HepG2 (cell line): ENCODE data around the gene FXR2. TPM values are rescaled to one million over a fixed set of nuclear protein-coding genes. Genes with fewer than 3 reads are reported as not detected.
A peak's percentile ranks its signal among the peaks of the same experiment; 100 is the strongest.

Experiments
- ARNT2 ChIP-seq: sonication (generic); formaldehyde crosslinking; IDR thresholded peaks from 2 replicates; pipeline ENCODE4 v1.8.0; 2022; ENCODE audit warnings: mild to moderate bottlenecking, low read depth, missing genetic modification reagents, moderate library complexity
- ETV6 ChIP-seq: sonication (generic); formaldehyde crosslinking; conservative IDR thresholded peaks from 2 replicates; pipeline ENCODE4 v1.4.0; 2020; ENCODE audit warnings: missing genetic modification reagents
- GFI1 ChIP-seq: sonication (generic); formaldehyde crosslinking; IDR thresholded peaks from 2 replicates; pipeline ENCODE4 v1.5.0; 2020; ENCODE audit warnings: missing genetic modification reagents, mild to moderate bottlenecking, borderline replicate concordance
- IRF2 ChIP-seq: IDR thresholded peaks from 2 replicates; pipeline ENCODE4 v1.6.1; 2018; ENCODE audit warnings: missing genetic modification reagents, missing compliant biosample characterization
- KMT2A ChIP-seq: sonication (generic); formaldehyde crosslinking; IDR thresholded peaks from 2 replicates; pipeline ENCODE4 v1.4.0; 2020; ENCODE audit warnings: missing genetic modification reagents
- MAX ChIP-seq: IDR thresholded peaks from 2 replicates; pipeline ENCODE4 v1.6.1; 2012; ENCODE audit warnings: inconsistent platforms
- MED1 ChIP-seq: sonication (generic); formaldehyde crosslinking; IDR thresholded peaks from 2 replicates; pipeline ENCODE4 v1.4.0; 2020; ENCODE audit warnings: missing genetic modification reagents
- NFRKB ChIP-seq: fragments of 450-650 bp; IDR thresholded peaks from 2 replicates; pipeline ENCODE4 v1.6.1; 2017
- PAWR ChIP-seq: sonication (generic); formaldehyde crosslinking; IDR thresholded peaks from 2 replicates; pipeline ENCODE4 v1.4.0; 2020; ENCODE audit warnings: missing genetic modification reagents, mild to moderate bottlenecking, borderline replicate concordance
- PHB2 ChIP-seq: fragments of 450-650 bp; IDR thresholded peaks from 2 replicates; pipeline ENCODE4 v1.6.1; 2018; ENCODE audit not compliant: partially characterized antibody
- POGZ ChIP-seq: sonication (generic); formaldehyde crosslinking; IDR thresholded peaks from 2 replicates; pipeline ENCODE4 v1.4.0; 2020; ENCODE audit warnings: mild to moderate bottlenecking, missing genetic modification reagents
- SMAD1 ChIP-seq: sonication (generic); formaldehyde crosslinking; IDR thresholded peaks from 2 replicates; pipeline ENCODE4 v1.4.0; 2020; ENCODE audit warnings: missing genetic modification reagents, low read depth, mild to moderate bottlenecking, borderline replicate concordance
- SMAD3 ChIP-seq: sonication (generic); formaldehyde crosslinking; IDR thresholded peaks from 2 replicates; pipeline ENCODE4 v1.4.0; 2020; ENCODE audit warnings: missing genetic modification reagents
- TBX2 ChIP-seq: sonication (generic); formaldehyde crosslinking; IDR thresholded peaks from 2 replicates; pipeline ENCODE4 v1.5.0; 2020; ENCODE audit warnings: missing genetic modification reagents, mild to moderate bottlenecking, borderline replicate concordance
- UBTF ChIP-seq: sonication (generic); formaldehyde crosslinking; IDR thresholded peaks from 2 replicates; pipeline ENCODE4 v1.4.0; 2020; ENCODE audit warnings: mild to moderate bottlenecking, missing genetic modification reagents
- ZBTB46 ChIP-seq: sonication (generic); formaldehyde crosslinking; IDR thresholded peaks from 2 replicates; pipeline ENCODE4 v1.4.0; 2020; ENCODE audit warnings: mild to moderate bottlenecking, missing genetic modification reagents, borderline replicate concordance
- ZC3H4 ChIP-seq: sonication (generic); formaldehyde crosslinking; IDR thresholded peaks from 2 replicates; pipeline ENCODE4 v1.4.0; 2020; ENCODE audit warnings: missing genetic modification reagents, borderline replicate concordance
- ZFP36 ChIP-seq: fragments of 150-350 bp; IDR thresholded peaks from 2 replicates; pipeline ENCODE4 v1.6.1; 2018; ENCODE audit warnings: borderline replicate concordance, low read length, low read depth; ENCODE audit not compliant: partially characterized antibody
- ZKSCAN1 ChIP-seq: fragments of 150-350 bp; IDR thresholded peaks from 2 replicates; pipeline ENCODE4 v1.6.1; 2014; ENCODE audit warnings: low read length
- ZKSCAN5 ChIP-seq: sonication (generic); formaldehyde crosslinking; IDR thresholded peaks from 2 replicates; pipeline ENCODE4 v1.5.1; 2020; ENCODE audit warnings: mild to moderate bottlenecking, missing genetic modification reagents
- ZNF143 ChIP-seq: sonication (generic); formaldehyde crosslinking; IDR thresholded peaks from 2 replicates; pipeline ENCODE4 v1.4.0; 2020; ENCODE audit warnings: missing genetic modification reagents
- ZNF292 ChIP-seq: sonication (generic); formaldehyde crosslinking; IDR thresholded peaks from 2 replicates; pipeline ENCODE4 v1.8.1; 2022; ENCODE audit warnings: mild to moderate bottlenecking, low read depth, missing genetic modification reagents, borderline replicate concordance
- ZNF460 ChIP-seq: sonication (generic); formaldehyde crosslinking; IDR thresholded peaks from 2 replicates; pipeline ENCODE4 v1.5.1; 2020; ENCODE audit warnings: missing genetic modification reagents, mild to moderate bottlenecking, borderline replicate concordance
- ZNF597 ChIP-seq: sonication (generic); formaldehyde crosslinking; IDR thresholded peaks from 2 replicates; pipeline ENCODE4 v1.5.0; 2020; ENCODE audit warnings: missing genetic modification reagents
- ZNF782 ChIP-seq: sonication (generic); formaldehyde crosslinking; IDR thresholded peaks from 2 replicates; pipeline ENCODE4 v1.4.0; 2020; ENCODE audit warnings: missing genetic modification reagents, mild to moderate bottlenecking, borderline replicate concordance
- polyA plus RNA-seq, 8 experiments: library from polyadenylated mRNA; depleted of rRNA in 3 of 8; stranded (reverse) in 7 of 8; unstranded in 1 of 8; fragments of >200 nt; fragmentation: Illumina TruSeq in 4 of 8; extraction: Trizol in 4 of 8; gene quantifications; 2 replicates each; pipeline versions ENCODE4 v1.2.1 to v1.2.3, GENCODE V29; 2011 to 2016; ENCODE audit warnings: low read depth in 4 of 8, missing spikeins in 1 of 8, mixed read lengths in 1 of 8; ENCODE audit not compliant: insufficient read depth in 1 of 8
- total RNA-seq, 5 experiments: library from RNA; depleted of rRNA; stranded (reverse); fragments of >200 nt; fragmentation: Illumina TruSeq; extraction: Trizol; gene quantifications; 2 replicates each; pipeline ENCODE4 v1.2.3, GENCODE V29; 2016; ENCODE audit warnings: low read depth in 1 of 5

Gene FXR2
- total and polyA plus RNA-seq, 2 of the 13 experiments (the other 11 are each of a cell fraction or from before 2014, with no cell fraction given): 20.9 to 24.4 TPM

GRCh38 chr17:7627250-7628121, 12.8 kb upstream of the FXR2 start, which contains the start of gene SAT2 (continued):
- TF ChIP-seq ARNT2 (CRISPR knock-in tag) (no peak), ZBTB46 (CRISPR knock-in tag) (no peak), ZFP36 (no peak), MAX (0 out of 2 replicates have a peak, but pooled peaks have one; percentile 40), ZKSCAN1 (no peak), ZNF597 (CRISPR knock-in tag) (no peak), PHB2 (no peak), GFI1 (CRISPR knock-in tag) (peak; percentile 61; the same call in 1 of the 2 replicates), ZNF292 (CRISPR knock-in tag) (peak; percentile 65; the same call in 1 of the 2 replicates), TBX2 (CRISPR knock-in tag) (no peak; the same call in 1 of the 2 replicates), MED1 (peak; percentile 72), ZC3H4 (no peak), POGZ (CRISPR knock-in tag) (peak; percentile 62; the same call in 1 of the 2 replicates), KMT2A (0 out of 2 replicates have a peak, but pooled peaks have one; percentile 62), ZNF782 (CRISPR knock-in tag) (0 out of 2 replicates have a peak, but pooled peaks have one; percentile 69), IRF2 (CRISPR knock-in tag) (no peak), NFRKB (no peak), SMAD1 (CRISPR knock-in tag) (no peak), SMAD3 (CRISPR knock-in tag) (no peak), PAWR (CRISPR knock-in tag) (no peak), ETV6 (CRISPR knock-in tag) (0 out of 2 replicates have a peak, but pooled peaks have one; percentile 26), UBTF (CRISPR knock-in tag) (peak; percentile 64; the same call in 1 of the 2 replicates), ZKSCAN5 (CRISPR knock-in tag) (no peak), ZNF143 (CRISPR knock-in tag) (peak; percentile 33; the same call in 1 of the 2 replicates), ZNF460 (CRISPR knock-in tag) (no peak)
